ENCODE data around the gene MYH11. TPM values are rescaled to one million over a fixed set of nuclear protein-coding genes. Genes with fewer than 3 reads are reported as not detected.
"Not testable (repeated sequence)": the region's sequence is repeated elsewhere in the genome, so short reads cannot be mapped to it uniquely, and the experiment has no call there.

The MYH11 gene
- total RNA-seq, 2 donors from 2014 or later = not detected

DNA sequence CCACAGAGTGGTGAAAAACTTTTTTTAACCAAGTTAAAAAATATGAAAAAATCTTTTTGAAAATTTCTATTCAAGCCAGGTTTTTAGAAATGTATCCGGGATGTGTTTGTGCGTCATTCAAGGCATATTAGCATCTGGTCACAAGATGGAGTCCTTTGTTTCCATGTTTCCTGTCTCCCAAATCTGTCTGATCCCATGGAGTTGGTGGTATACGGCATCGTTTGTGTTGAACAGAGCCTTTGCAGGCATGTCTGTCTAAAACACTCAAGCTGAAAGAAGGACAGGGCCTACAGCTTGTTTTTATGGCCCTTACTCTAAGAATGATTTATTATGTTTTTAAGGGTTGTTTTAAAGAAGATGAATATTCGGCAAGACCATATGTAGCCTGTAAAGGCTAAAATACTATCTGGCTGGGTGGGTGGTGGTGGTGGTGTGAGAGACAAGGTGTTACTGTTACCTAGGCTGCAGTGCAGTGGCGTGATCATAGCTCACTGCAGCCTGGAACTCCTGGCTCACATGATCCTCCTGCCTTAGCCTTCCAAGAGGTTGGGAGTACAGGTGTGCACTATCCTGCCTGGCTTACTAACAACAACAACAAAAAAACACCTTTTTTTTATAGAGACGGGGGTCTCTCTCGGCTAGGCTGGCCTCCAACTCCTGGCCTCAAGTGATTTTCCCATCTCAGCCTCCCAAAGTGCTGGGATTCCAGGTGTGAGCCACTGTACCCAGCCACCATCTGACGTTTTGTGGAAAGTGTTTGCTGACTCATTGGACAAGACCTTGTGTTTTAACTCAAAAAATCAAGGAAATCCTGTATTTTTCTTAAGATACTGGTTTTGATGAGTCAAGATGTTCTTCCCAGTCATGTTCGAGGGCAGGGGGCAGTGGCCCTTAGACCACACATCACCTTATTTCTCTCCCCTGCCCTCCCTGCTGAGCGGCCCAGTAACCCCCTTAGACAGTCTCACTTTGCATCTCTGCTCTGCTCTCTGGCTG, 154.6 kb downstream of the MYH11 start:
- H3K4me3 Mint-ChIP-seq = no peak overlapping the region
- DNase-seq (ENCODE audit: low spot score) (no peak), ATAC-seq (no peak)
- H3K27ac Mint-ChIP-seq = peak overlapping the region in 1 of 2 donors; percentile 70
- peaks cover 5 to 18% of the 10 kb centered on the region in 2 donors for H3K4me1 Mint-ChIP-seq (ENCODE audit: low read depth in 2 of 2)
- H3K36me3 Mint-ChIP-seq = peaks cover 10% of the 10 kb centered on the region
- no peaks in the 10 kb centered on the region for H3K27me3 Mint-ChIP-seq
- no peaks in the 10 kb centered on the region for H3K9me3 Mint-ChIP-seq

DNA sequence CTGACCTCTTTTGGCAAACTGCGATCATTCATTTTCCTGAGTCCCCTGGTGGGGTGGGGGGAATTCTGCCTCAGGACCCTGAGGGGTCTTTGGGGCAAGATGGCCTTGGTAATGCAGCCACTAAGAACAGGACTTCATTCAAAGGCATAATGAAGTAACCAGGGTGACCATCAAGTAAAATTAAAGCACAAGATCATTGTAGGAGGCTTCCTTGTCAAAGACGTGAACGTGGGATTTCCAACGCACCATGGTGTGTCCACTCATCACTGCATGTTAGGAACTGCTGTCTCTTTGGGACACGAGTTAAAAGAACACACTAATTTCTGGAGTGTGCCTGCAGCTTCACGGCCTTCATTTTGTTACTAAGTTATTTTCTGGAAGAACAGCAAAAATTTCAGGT, 155.5 kb downstream of the MYH11 start:
- no peak overlapping the region for H3K4me3 Mint-ChIP-seq
- no peak overlapping the region for H3K27ac Mint-ChIP-seq
- ATAC-seq = no peak
- peaks cover 10% of the 10 kb centered on the region for H3K36me3 Mint-ChIP-seq
- no peak for DNase-seq (ENCODE audit: low spot score)
- H3K4me1 Mint-ChIP-seq (ENCODE audit: low read depth in 2 of 2) = peaks cover 5 to 18% of the 10 kb centered on the region in 2 donors
- no peaks in the 10 kb centered on the region for H3K27me3 Mint-ChIP-seq
- H3K9me3 Mint-ChIP-seq = no peaks in the 10 kb centered on the region

DNA sequence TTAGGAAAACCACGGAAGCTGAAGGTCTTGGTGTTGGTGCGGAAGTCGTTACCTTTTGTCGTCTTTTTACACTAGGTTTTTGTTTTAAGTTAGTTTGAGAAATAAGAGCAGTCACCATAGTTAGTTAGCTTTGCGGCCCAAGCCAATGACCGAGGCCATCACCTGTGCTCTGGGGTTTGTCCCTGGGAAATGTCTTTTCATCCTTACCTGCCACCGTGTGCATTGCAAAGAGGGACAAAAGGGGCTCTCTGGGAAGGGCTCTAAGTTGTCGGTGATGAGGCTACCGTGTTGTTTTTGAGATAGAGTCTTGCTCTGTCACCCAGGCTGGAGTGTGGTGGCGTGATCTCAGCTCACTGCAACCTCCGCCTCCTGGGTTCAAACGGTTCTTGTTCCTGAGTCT, 157.0 kb downstream of the MYH11 start:
- Mint-ChIP-seq H3K27me3 (no peaks in the 10 kb centered on the region), H3K27ac (no peak overlapping the region), H3K36me3 (peaks cover 10% of the 10 kb centered on the region), H3K9me3 (no peaks in the 10 kb centered on the region), H3K4me3 (no peak overlapping the region), H3K4me1 (ENCODE audit: low read depth in 2 of 2) (peaks cover 5 to 10% of the 10 kb centered on the region in 2 donors)
- ATAC-seq (no peak), DNase-seq (ENCODE audit: low spot score) (no peak)

DNA sequence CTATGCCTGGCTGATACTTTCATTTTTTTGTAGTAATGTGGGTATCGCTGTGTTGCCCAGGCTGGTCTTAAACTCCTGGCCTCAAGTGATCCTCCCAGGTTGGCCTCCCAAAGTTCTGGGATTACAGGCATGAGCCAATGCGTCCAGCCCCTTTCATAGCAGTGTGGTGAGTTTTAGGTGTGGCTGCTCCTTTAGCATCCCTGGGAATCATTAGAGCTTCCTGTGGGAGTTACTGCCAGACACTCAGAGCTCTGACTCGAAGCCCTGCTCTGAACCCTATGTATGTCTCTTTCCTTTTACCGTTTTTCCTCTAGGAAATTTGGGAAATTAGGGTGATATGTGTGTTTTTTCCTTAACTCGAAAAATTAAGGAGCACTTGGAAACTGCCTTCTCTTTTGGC, 162.3 kb downstream of the MYH11 start:
- Mint-ChIP-seq H3K27me3 (no peaks in the 10 kb centered on the region), H3K27ac (no peak overlapping the region), H3K36me3 (peaks cover 1% of the 10 kb centered on the region), H3K4me1 (ENCODE audit: low read depth in 2 of 2) (no peaks in the 10 kb centered on the region), H3K9me3 (no peaks in the 10 kb centered on the region), H3K4me3 (no peak overlapping the region)
- DNase-seq (ENCODE audit: low spot score) (no peak), ATAC-seq (no peak)

DNA sequence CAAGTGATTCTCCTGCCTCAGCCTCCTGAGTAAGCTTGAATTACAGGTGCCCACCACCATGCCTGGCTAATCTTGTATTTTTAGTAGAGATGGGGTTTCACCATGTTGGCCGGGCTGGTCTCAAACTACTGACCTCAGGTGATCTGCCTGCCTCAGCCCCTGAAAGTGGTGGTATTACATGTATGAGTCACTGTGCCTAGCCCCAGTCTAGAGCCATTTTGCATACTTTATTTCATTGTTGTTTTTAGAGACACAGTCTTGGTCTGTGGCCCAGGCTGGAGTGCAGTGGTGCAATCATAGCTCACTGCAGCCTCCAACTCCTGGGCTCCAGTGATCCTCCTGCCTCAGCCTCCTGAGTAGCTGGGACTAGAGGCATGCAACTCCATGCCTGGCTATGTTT, 164.3 kb downstream of the MYH11 start:
- H3K27me3 Mint-ChIP-seq; H3K4me1 Mint-ChIP-seq (ENCODE audit: low read depth in 2 of 2); H3K4me3 Mint-ChIP-seq; H3K36me3 Mint-ChIP-seq; DNase-seq (ENCODE audit: low spot score); H3K27ac Mint-ChIP-seq; ATAC-seq; H3K9me3 Mint-ChIP-seq: not testable (repeated sequence)

DNA sequence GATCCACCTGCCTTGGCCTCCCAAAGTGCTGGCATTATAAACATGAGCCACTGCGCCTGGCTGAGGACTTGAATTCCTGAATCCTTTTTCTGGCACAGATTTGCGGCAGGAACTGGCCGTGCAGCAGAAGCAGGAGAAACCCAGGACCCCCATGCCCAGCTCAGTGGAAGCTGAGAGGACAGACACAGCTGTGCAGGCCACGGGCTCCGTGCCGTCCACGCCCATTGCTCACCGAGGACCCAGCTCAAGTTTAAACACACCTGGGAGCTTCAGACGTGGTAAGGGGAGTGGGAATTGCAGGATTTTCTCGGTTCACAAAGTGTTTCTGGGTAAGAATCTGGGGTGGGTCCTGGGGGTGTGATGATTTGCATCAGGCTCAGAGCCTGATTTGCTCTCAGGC, 165.8 kb downstream of the MYH11 start:
- Mint-ChIP-seq H3K4me1 (ENCODE audit: low read depth in 2 of 2) (no peaks in the 10 kb centered on the region), H3K27ac (no peak overlapping the region), H3K27me3 (no peaks in the 10 kb centered on the region), H3K4me3 (no peak overlapping the region), H3K9me3 (no peaks in the 10 kb centered on the region), H3K36me3 (peaks cover 4% of the 10 kb centered on the region)
- ATAC-seq = no peak
- no peak for DNase-seq (ENCODE audit: low spot score)

DNA sequence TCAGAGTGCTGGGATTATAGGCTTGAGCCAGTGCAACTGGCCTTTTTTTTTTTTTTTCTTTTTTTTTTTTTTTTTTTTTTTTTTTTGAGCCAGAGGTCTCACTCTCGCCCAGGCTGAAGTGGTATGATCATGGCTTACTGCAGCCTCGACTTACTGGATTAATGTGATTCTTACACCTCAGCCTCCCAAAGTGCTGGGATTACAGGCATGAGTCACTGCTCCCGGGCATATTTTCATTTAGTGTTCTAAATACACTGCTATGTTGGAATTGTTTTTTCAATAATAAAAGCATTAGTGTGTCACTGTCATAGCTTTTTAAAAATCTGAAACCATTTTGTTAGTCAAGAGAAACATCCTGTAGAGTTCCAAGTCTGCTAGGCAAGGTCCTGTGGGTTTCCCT, 166.5 kb downstream of the MYH11 start:
- peaks cover 0 to 3% of the 10 kb centered on the region in 2 donors for H3K4me1 Mint-ChIP-seq (ENCODE audit: low read depth in 2 of 2)
- no peak for ATAC-seq
- no peaks in the 10 kb centered on the region for H3K9me3 Mint-ChIP-seq
- H3K4me3 Mint-ChIP-seq = no peak overlapping the region
- DNase-seq (ENCODE audit: low spot score) = no peak
- H3K27ac Mint-ChIP-seq = no peak overlapping the region
- peaks cover 4% of the 10 kb centered on the region for H3K36me3 Mint-ChIP-seq
- no peaks in the 10 kb centered on the region for H3K27me3 Mint-ChIP-seq

DNA sequence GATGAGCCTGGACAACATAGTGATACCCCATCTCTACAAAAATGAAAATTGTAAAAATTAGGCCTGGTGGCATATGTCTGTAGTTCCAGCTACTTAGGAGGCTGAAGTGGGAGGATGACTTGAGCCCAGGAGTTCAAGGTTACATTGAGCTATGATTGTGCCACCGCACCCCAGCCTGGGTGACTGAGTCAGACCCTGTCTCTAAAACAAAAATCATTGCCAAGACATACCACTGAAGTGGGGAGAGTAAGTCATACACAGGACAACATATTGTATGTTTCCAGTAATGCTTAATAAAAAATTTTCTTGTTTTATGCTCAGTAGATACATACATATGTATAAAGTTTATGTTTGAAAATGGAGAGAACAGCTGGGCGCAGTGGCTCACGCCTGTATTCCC, 167.5 kb downstream of the MYH11 start:
- ATAC-seq = no peak
- H3K36me3 Mint-ChIP-seq = peaks cover 4% of the 10 kb centered on the region
- DNase-seq (ENCODE audit: low spot score) = no peak
- H3K27ac Mint-ChIP-seq = no peak overlapping the region
- H3K27me3 Mint-ChIP-seq = no peaks in the 10 kb centered on the region
- H3K4me1 Mint-ChIP-seq (ENCODE audit: low read depth in 2 of 2) = peaks cover 0 to 3% of the 10 kb centered on the region in 2 donors
- no peak overlapping the region for H3K4me3 Mint-ChIP-seq
- H3K9me3 Mint-ChIP-seq = no peaks in the 10 kb centered on the region

DNA sequence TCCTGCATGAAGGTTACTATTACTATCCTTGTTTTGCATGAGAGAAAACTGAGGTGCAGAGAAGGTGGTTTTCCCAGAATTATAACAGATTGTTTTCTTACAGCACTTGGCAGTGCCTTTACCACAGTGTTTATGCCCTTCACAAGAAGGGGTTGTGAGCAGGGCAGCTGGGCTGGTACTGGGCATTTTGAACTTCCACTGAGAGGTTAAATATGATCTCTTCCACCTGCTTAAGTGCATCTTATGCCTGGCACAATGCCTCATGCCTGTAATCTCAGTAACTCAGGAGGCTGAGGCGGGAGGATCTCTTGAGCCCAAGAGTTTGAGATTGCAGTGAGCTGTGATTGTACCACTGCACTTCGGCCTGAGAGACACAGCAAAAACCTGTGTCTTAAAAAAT, 170.5 kb downstream of the MYH11 start:
- peaks cover 4% of the 10 kb centered on the region for H3K36me3 Mint-ChIP-seq
- ATAC-seq (no peak), DNase-seq (ENCODE audit: low spot score) (no peak)
- H3K27me3 Mint-ChIP-seq = no peaks in the 10 kb centered on the region
- H3K4me3 Mint-ChIP-seq = no peak overlapping the region
- peaks cover 0 to 6% of the 10 kb centered on the region in 2 donors for H3K4me1 Mint-ChIP-seq (ENCODE audit: low read depth in 2 of 2)
- no peak overlapping the region for H3K27ac Mint-ChIP-seq
- H3K9me3 Mint-ChIP-seq = no peaks in the 10 kb centered on the region

DNA sequence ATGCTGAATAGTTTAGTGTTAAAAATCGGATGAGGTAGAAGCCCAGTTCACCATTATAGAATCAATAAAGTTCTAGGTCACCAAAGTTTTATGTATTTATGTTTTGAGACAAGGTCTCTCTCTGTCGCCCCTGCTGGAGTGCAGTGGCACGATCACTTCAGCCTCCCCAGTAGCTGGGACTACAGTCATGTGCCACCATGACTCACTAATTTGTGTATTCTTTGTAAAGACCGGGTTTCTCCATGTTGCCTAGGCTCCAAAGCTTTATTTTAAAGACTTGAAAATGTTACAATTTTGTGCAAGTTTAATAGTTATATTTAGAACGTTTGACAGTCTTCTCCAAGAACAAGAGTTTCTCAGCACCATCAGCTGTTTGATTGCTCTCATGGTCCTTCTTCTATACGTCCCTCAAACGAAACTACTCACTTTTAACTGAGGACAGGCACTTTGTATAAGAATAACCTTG, 174.7 kb downstream of the MYH11 start:
- no peaks in the 10 kb centered on the region for H3K9me3 Mint-ChIP-seq
- DNase-seq (ENCODE audit: low spot score) = no peak
- ATAC-seq = no peak
- peaks cover 12% of the 10 kb centered on the region for H3K36me3 Mint-ChIP-seq
- H3K4me3 Mint-ChIP-seq = no peak overlapping the region
- peaks cover 0 to 13% of the 10 kb centered on the region in 2 donors for H3K4me1 Mint-ChIP-seq (ENCODE audit: low read depth in 2 of 2)
- no peak overlapping the region for H3K27ac Mint-ChIP-seq
- no peaks in the 10 kb centered on the region for H3K27me3 Mint-ChIP-seq

DNA sequence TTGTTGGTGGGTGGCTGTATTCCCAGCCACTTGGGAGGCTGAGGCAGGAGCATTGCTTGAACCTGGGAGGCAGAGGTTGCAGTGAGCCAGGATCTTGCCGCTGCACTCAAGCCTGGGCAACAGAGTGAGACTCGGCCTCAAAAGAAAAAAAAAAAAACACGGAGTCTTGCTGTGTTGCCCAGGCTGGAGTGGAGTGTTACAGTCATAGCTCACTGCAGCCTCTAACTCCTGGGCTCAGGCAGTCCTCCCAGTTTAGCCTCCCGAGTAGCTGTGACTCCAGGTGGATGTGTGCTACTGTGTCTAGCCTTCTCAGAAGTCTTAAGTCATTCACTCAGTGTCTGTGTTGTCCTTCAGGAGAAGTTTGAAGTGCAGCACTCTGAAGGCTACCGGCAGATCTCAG, 179.4 kb downstream of the MYH11 start:
- Mint-ChIP-seq H3K27me3 (no peaks in the 10 kb centered on the region), H3K27ac (no peak overlapping the region), H3K36me3 (peaks cover 12% of the 10 kb centered on the region), H3K4me3 (no peak overlapping the region), H3K4me1 (ENCODE audit: low read depth in 2 of 2) (peaks cover 19 to 35% of the 10 kb centered on the region in 2 donors), H3K9me3 (no peaks in the 10 kb centered on the region)
- DNase-seq (ENCODE audit: low spot score) (no peak), ATAC-seq (no peak)

DNA sequence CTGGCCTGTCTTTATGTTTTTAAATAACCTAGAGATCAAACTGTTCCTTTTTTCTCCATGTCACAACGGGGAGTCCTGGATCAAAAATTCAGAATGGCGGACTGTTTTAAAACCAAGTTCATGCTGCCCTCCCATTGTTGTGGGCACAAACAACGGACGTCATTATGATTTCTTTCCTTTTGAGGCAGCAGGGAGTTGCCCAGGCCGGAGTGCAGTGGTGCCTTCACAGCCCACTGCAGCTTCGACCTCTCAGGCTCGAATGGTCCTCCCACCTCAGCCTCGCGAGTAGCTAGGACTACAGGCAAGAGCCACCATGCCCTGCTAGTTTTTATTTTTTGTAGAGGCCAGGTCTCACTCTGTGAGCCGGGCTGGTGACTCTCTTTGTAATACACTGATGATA, 180.3 kb downstream of the MYH11 start:
- no peaks in the 10 kb centered on the region for H3K27me3 Mint-ChIP-seq
- DNase-seq (ENCODE audit: low spot score) (no peak), ATAC-seq (no peak)
- H3K27ac Mint-ChIP-seq = peak overlapping the region; percentile 31 to 93
- H3K4me3 Mint-ChIP-seq = no peak overlapping the region
- H3K9me3 Mint-ChIP-seq = no peaks in the 10 kb centered on the region
- peaks cover 20 to 39% of the 10 kb centered on the region in 2 donors for H3K4me1 Mint-ChIP-seq (ENCODE audit: low read depth in 2 of 2)
- peaks cover 12% of the 10 kb centered on the region for H3K36me3 Mint-ChIP-seq

DNA sequence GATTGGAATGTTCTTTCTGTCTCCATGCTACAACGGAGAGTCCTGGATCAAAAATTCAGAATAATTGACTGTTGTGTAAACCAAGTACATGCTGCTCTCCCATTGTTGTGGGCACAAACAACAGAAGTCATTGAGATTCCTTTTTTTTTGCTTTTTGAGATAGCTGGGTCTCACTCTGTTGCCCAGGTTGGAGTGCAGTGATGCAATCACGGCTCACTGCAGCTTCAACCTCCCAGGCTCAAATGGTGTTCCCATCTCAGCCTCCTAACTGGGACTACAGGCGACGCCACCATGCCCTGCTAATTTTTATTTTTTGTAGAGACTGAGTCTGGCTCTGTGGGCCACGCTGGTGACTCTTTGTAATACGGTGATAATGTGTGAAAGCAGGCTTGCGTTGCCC, 182.3 kb downstream of the MYH11 start:
- no peaks in the 10 kb centered on the region for H3K9me3 Mint-ChIP-seq
- peaks cover 6% of the 10 kb centered on the region for H3K36me3 Mint-ChIP-seq
- no peak for ATAC-seq
- no peaks in the 10 kb centered on the region for H3K27me3 Mint-ChIP-seq
- no peak overlapping the region for H3K4me3 Mint-ChIP-seq
- peak overlapping the region; percentile 85 to 93 for H3K27ac Mint-ChIP-seq
- DNase-seq (ENCODE audit: low spot score) = no peak
- H3K4me1 Mint-ChIP-seq (ENCODE audit: low read depth in 2 of 2) = peaks cover 20 to 40% of the 10 kb centered on the region in 2 donors

DNA sequence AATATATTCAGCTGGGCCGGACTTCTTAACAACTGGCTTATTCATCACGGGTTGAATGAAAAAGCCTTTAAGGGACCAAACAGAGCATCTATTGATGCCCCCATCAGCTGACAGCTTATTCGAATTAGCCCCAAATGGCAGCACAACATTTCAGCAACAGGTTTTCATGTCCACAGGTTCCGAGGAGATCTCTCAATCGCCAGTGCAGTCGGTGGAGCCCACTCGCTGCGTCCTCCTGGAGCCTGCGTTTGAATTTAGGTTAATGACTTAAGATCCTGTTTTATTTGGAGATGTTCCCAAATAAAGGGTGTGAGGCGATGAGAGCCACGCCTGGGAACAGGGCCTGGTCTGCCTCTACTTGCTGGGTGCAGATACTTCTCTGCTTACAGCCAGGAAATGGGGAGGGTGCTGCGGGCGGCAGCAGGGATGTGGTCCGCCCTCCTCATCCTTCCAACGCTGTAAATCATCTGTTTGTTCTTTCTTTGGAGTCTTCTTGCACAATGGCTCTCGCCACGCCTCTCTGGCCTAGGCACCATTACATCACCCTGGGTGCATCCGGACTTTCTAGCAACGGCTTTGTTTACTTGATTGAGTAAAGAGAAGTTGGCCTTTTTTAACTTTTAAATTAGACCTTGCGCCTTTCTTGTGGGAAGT, 184.2 kb downstream of the MYH11 start:
- H3K36me3 Mint-ChIP-seq = no peaks in the 10 kb centered on the region
- H3K4me3 Mint-ChIP-seq = peak overlapping the region; percentile 58
- H3K27ac Mint-ChIP-seq = peak overlapping the region; percentile 85 to 93
- ATAC-seq (peak; percentile 90 to 96), DNase-seq (ENCODE audit: low spot score) (peak; percentile 82)
- H3K27me3 Mint-ChIP-seq = no peaks in the 10 kb centered on the region
- H3K9me3 Mint-ChIP-seq = no peaks in the 10 kb centered on the region
- H3K4me1 Mint-ChIP-seq (ENCODE audit: low read depth in 2 of 2) = peaks cover 20 to 38% of the 10 kb centered on the region in 2 donors
